OCI-LY3 (cell line): ENCODE measurements around the gene SULF2.

Experiments used
- CTCF ChIP-seq: fragments of 200-600, 300-600 bp; sonication (generic); IDR thresholded peaks from 2 replicates; pipeline ENCODE4 v1.5.1; 2014; ENCODE audit warnings: antibody characterized with exemption, low read length, low read depth
- EZH2phosphoT487 ChIP-seq: fragments of 200-600 bp; shearing (Covaris generic); IDR thresholded peaks from 2 replicates; pipeline ENCODE4 v1.6.1; 2018; ENCODE audit warnings: antibody characterized with exemption, mixed run types, low read depth

- TF ChIP-seq CTCF (no peak), EZH2phosphoT487 (no peak)
These were observed 33.2 kb upstream of the SULF2 start for GRCh38 chr20:47818466-47818865.
